ENCODE data around the gene HKDC1.

The HKDC1 gene

GRCh38 chr10:69276503-69276902, 56.4 kb downstream of the HKDC1 start (continued):
- TF ChIP-seq RARB (CRISPR knock-in tag; IDR thresholded peaks at IDR 0.05) = no peak

- TF ChIP-seq ZC3H10 (CRISPR knock-in tag; IDR thresholded peaks at IDR 0.05) (no peak), ZNF8 (CRISPR knock-in tag; IDR thresholded peaks at IDR 0.05) (no peak), ESRRG (CRISPR knock-in tag; IDR thresholded peaks at IDR 0.05) (no peak), TOX (CRISPR knock-in tag; IDR thresholded peaks at IDR 0.05; ENCODE audit: borderline replicate concordance) (no peak), RARB (CRISPR knock-in tag; IDR thresholded peaks at IDR 0.05) (no peak), ZNF565 (CRISPR knock-in tag; conservative IDR thresholded peaks at IDR 0.05; ENCODE audit: low read depth) (no peak), BACH2 (CRISPR knock-in tag; IDR thresholded peaks at IDR 0.05; ENCODE audit: borderline replicate concordance) (no peak), ZFP30 (CRISPR knock-in tag; IDR thresholded peaks at IDR 0.05) (no peak), PPARA (CRISPR knock-in tag; IDR thresholded peaks at IDR 0.05; ENCODE audit: borderline replicate concordance) (no peak), SNAI2 (CRISPR knock-in tag; IDR thresholded peaks at IDR 0.05) (no peak), CSRNP3 (CRISPR knock-in tag; IDR thresholded peaks at IDR 0.05) (no peak), CSDC2 (CRISPR knock-in tag; IDR thresholded peaks at IDR 0.05) (no peak), TCF4 (CRISPR knock-in tag; IDR thresholded peaks at IDR 0.05; ENCODE audit: borderline replicate concordance) (no peak), ZNF70 (CRISPR knock-in tag; IDR thresholded peaks at IDR 0.05) (no peak), ARNTL (CRISPR knock-in tag; IDR thresholded peaks at IDR 0.05; ENCODE audit: borderline replicate concordance, low read depth) (no peak), CREB5 (CRISPR knock-in tag; IDR thresholded peaks at IDR 0.05; ENCODE audit: low read depth) (no peak)
- no peak for ATAC-seq
Observed at GRCh38 chr10:69278446-69278963, 58.4 kb downstream of the HKDC1 start, which contains the start of gene HK1. HK1 (plus strand) TSS chr10:69278496.

- TF ChIP-seq POU6F1 (CRISPR knock-in tag; IDR thresholded peaks at IDR 0.05; ENCODE audit: borderline replicate concordance, low read depth) (no peak), CSRNP3 (CRISPR knock-in tag; IDR thresholded peaks at IDR 0.05) (no peak), PATZ1 (CRISPR knock-in tag; IDR thresholded peaks at IDR 0.05; ENCODE audit: borderline replicate concordance) (no peak), ZFP3 (CRISPR knock-in tag; IDR thresholded peaks at IDR 0.05) (no peak), ESRRG (CRISPR knock-in tag; IDR thresholded peaks at IDR 0.05) (no peak), ISL1 (CRISPR knock-in tag; IDR thresholded peaks at IDR 0.05) (no peak), BACH2 (CRISPR knock-in tag; IDR thresholded peaks at IDR 0.05; ENCODE audit: borderline replicate concordance) (no peak), OSR1 (CRISPR knock-in tag; IDR thresholded peaks at IDR 0.05) (no peak), TCF4 (CRISPR knock-in tag; IDR thresholded peaks at IDR 0.05; ENCODE audit: borderline replicate concordance) (no peak), ARNTL (CRISPR knock-in tag; IDR thresholded peaks at IDR 0.05; ENCODE audit: borderline replicate concordance, low read depth) (no peak), ZNF8 (CRISPR knock-in tag; IDR thresholded peaks at IDR 0.05) (no peak), ZNF565 (CRISPR knock-in tag; conservative IDR thresholded peaks at IDR 0.05; ENCODE audit: low read depth) (no peak), SNAI2 (CRISPR knock-in tag; IDR thresholded peaks at IDR 0.05) (no peak), TOX (CRISPR knock-in tag; IDR thresholded peaks at IDR 0.05; ENCODE audit: borderline replicate concordance) (no peak)
- no peak for ATAC-seq
Observed at GRCh38 chr10:69279110-69279509, 59.0 kb downstream of the HKDC1 start.
